Measurements from ENCODE around the gene MKLN1.

MKLN1 gene

DNA sequence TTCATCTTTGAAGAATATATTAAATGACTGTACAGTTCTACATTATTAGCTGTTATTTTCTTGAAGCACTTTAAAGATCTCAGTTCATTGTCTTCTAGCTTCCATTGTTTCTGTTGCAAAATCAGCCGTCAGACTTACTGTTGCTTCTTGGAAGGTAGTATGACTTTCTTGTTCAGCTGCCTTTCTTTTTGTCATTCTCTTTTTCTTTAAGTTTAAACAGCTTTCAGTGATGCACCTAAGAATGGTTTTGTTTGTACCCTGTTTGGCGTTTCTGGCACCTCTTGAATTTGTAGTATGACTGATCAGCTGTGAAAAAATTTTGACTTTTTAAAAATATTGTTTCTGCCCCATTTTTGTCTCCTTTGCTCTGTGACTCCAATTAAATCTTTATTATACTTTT is 9.3 kb downstream of the MKLN1 start:
- TF ChIP-seq, protein P1, sequence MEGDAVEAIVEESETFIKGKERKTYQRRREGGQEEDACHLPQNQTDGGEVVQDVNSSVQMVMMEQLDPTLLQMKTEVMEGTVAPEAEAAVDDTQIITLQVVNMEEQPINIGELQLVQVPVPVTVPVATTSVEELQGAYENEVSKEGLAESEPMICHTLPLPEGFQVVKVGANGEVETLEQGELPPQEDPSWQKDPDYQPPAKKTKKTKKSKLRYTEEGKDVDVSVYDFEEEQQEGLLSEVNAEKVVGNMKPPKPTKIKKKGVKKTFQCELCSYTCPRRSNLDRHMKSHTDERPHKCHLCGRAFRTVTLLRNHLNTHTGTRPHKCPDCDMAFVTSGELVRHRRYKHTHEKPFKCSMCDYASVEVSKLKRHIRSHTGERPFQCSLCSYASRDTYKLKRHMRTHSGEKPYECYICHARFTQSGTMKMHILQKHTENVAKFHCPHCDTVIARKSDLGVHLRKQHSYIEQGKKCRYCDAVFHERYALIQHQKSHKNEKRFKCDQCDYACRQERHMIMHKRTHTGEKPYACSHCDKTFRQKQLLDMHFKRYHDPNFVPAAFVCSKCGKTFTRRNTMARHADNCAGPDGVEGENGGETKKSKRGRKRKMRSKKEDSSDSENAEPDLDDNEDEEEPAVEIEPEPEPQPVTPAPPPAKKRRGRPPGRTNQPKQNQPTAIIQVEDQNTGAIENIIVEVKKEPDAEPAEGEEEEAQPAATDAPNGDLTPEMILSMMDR (IDR thresholded peaks at IDR 0.05; ENCODE audit: low read depth, low read length, missing control alignments), result no peak
- H3K4me3 ChIP-seq (replicated peaks; ENCODE audit: low read depth, low read length), result no peak overlapping the region
- no peak for DNase-seq (ENCODE audit: extremely low read depth, low read depth)

DNA sequence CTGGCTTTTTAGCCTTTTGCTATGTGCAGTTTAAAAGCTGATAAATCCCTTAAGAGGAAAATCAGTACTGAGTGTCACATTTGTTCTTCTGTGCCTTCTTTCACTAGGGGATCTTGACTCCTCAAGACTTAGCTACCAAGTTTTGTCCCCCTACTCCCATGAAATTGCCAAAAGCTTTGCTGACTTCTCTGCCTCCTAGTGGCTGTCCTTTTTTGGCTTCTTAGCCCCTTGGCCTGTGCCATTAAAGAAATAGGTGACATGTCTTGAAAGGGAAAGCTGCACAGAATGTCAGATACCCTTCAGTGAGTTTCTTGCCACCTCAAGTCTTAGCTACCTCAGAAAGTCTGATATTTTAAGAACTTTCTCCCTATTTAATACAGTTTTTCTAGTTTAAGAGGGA is 10.5 kb downstream of the MKLN1 start:
- H3K4me3 ChIP-seq (replicated peaks; ENCODE audit: low read depth, low read length), result no peak overlapping the region
- TF ChIP-seq, protein P1 (IDR thresholded peaks at IDR 0.05; ENCODE audit: low read depth, low read length, missing control alignments), result no peak
- DNase-seq (ENCODE audit: extremely low read depth, low read depth), result no peak

DNA sequence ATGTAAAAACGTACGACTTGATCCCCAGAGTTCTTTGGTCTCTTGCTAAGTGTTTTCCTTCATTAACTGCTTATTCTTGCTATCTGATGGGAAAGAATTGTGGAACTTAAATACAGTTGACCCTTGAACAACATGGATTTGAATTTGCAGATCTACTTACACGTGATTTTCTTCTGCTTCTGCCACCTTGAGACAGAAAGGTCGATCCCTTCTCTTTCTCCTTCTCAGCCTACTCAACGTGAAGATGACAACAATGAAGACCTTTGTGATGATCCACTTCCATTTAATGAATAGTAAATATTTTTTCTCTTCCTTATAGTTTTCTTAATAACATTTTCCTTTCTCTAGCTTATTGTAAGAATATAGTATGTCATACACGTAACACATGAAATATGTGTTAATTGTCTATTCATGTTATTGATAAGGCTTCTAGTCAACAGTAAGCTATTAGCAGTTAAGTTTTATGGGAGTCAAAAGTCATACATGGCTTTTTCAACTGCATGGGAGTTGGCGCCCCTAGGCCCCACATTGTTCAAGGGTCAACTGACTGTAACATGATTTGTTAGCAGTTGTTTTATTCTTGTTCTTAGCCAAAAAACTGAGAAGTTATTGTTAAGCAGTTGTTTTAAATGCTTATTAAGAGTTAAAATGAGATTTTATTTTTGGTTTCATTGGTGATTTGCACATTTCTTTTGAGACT is 11.2 kb downstream of the MKLN1 start:
- DNase-seq (ENCODE audit: extremely low read depth, low read depth), result no peak
- TF ChIP-seq, protein P1 (IDR thresholded peaks at IDR 0.05; ENCODE audit: low read depth, low read length, missing control alignments), result no peak
- no peak overlapping the region for H3K4me3 ChIP-seq (replicated peaks; ENCODE audit: low read depth, low read length)

DNA sequence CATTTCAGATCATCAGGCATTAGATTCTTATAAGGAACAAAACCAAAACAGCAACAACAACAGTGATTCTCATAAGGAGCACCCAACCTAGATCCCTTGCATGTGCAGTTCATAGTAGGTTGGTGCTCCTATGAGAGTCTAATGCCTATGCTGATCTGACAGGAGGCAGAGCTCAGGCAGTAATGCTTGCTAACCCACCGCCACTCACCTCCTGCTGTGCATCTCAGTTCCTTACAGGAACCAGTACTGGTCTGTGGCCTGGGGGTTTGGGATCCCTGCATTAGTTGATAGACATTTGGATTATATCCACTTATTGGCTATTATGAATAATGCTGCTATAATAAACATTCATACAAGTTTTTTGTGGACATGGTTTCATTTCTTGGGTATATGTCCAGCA is 14.0 kb downstream of the MKLN1 start:
- no peak for DNase-seq (ENCODE audit: extremely low read depth, low read depth)
- TF ChIP-seq, protein P1 (IDR thresholded peaks at IDR 0.05; ENCODE audit: low read depth, low read length, missing control alignments), result no peak
- H3K4me3 ChIP-seq (replicated peaks; ENCODE audit: low read depth, low read length), result no peak overlapping the region

DNA sequence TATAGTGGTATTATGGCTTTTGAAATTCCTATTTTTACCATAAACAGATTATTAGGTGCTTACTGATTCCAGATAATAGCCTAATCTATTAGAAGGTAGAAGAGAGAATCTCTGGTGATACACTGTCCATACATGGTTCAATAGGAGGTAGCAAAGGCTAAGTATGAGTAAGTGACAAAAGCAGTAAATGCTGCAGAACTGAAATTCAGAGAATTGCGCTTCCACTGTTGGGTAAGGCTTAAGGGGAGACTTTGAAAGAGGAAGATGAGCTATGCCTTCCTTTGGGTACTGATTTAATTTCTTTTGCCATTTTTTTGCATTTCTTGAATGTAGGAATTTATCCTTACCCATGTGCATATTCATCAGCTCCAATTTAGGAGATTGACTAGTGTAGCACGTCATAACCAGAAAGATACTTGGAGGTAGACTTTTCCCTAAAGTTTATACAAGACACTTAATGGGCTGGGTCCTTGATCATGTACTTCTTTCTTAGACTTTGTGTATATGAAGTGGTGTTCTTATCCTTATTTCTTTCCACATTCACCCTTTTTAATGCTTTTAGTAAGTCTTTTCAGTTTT is 15.3 kb downstream of the MKLN1 start:
- H3K4me3 ChIP-seq (replicated peaks; ENCODE audit: low read depth, low read length), result no peak overlapping the region
- TF ChIP-seq, protein P1 (IDR thresholded peaks at IDR 0.05; ENCODE audit: low read depth, low read length, missing control alignments), result no peak
- no peak for DNase-seq (ENCODE audit: extremely low read depth, low read depth)

DNA sequence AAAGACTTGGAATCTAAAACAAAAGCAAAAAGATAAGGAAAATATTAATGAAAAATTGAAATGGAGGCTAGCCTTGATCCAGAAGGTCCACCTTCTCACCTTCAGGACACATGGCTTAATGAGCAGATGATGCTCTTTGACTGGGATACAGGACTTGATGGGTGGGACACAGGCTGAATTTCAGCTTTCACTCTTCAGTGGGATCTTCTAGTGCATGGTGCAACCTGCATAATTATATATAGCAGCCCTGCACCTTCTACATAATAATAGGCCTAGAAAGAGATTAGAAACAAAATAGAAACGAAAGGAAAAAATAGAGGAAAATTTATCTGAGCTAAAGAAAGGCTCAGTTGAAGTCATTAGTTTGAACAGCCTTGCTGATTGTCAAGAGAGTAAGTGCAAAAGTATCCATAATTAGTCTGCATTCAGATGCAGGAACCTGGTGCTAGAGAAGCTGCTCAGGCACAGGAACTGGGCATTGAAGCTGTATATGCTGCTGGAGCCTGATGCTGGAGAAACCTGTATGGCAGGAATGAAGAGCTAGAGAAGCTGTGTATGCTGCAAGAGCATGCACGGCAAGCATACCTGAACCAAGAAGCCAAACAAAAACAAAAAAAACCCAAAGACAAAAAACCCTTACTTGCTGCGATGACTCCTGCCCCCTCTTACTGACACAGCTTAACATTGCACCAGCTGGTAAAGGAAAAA is 19.4 kb downstream of the MKLN1 start:
- H3K4me3 ChIP-seq (replicated peaks; ENCODE audit: low read depth, low read length), result no peak overlapping the region
- TF ChIP-seq, protein P1 (IDR thresholded peaks at IDR 0.05; ENCODE audit: low read depth, low read length, missing control alignments), result no peak
- no peak for DNase-seq (ENCODE audit: extremely low read depth, low read depth)

All from HFF-Myc (cell line).